NCI-H82 treated with DMSO at 0.1 percent for 48 hours (cell line): ENCODE measurements around the gene TMEM125.

Experiments used
- DNase-seq: peaks from one replicate; lab custom pipeline; 2025; ENCODE audit not compliant: unreplicated experiment; lab: John Stamatoyannopoulos, UW

TMEM125 gene

GRCh38 chr1:43272576-43273571, 3.1 kb downstream of the TMEM125 start:
- DNase-seq: no peak

GRCh38 chr1:43273708-43274107, 3.9 kb downstream of the TMEM125 start:
- no peak for DNase-seq

- DNase-seq: no peak
These were observed 4.5 kb downstream of the TMEM125 start for GRCh38 chr1:43274125-43274803.

- DNase-seq: no peak
These were observed 5.0 kb downstream of the TMEM125 start for GRCh38 chr1:43274804-43275180.

GRCh38 chr1:43275826-43276620, 6.2 kb downstream of the TMEM125 start:
- no peak for DNase-seq

GRCh38 chr1:43276673-43277072, 6.9 kb downstream of the TMEM125 start:
- no peak for DNase-seq

- DNase-seq: no peak
These were observed 7.5 kb downstream of the TMEM125 start for GRCh38 chr1:43277116-43277876.

GRCh38 chr1:43279161-43279560, 9.4 kb downstream of the TMEM125 start:
- DNase-seq: no peak

- DNase-seq: no peak
These were observed 9.9 kb downstream of the TMEM125 start for GRCh38 chr1:43279666-43280065.

- no peak for DNase-seq
These were observed 10.9 kb downstream of the TMEM125 start for GRCh38 chr1:43280692-43281091.

- DNase-seq: no peak
These were observed 12.7 kb downstream of the TMEM125 start for GRCh38 chr1:43282220-43283195.

- DNase-seq: no peak
These were observed 14.3 kb downstream of the TMEM125 start for GRCh38 chr1:43284065-43284464.

- no peak for DNase-seq
These were observed 14.8 kb downstream of the TMEM125 start for GRCh38 chr1:43284546-43285110.

GRCh38 chr1:43285269-43285990, 15.6 kb downstream of the TMEM125 start, which contains the start of gene C1orf210:
Gene C1orf210, minus strand, starts transcription at chr1:43285581. Its CDS starts 2,311 bp downstream, at chr1:43283270.
- no peak for DNase-seq

GRCh38 chr1:43286115-43286514, 16.3 kb downstream of the TMEM125 start:
- DNase-seq: no peak

GRCh38 chr1:43286533-43286932, 16.8 kb downstream of the TMEM125 start:
- no peak for DNase-seq

GRCh38 chr1:43288058-43288784, 18.4 kb downstream of the TMEM125 start:
- DNase-seq: no peak
